Cardiac fibroblast (primary cell): ENCODE results near the gene PLA2G3.
A peak's percentile ranks its signal among the peaks of the same experiment; 100 is the strongest.

Source experiments
- DNase-seq, 2 donors: peaks; one replicate each; pipeline versions ENCODE4 v3.0.0 to v3.0.0-alpha.2; 2010; ENCODE audit warnings: low read depth in 2 of 2
- H3K4me3 ChIP-seq, 2 donors: replicated peaks in 1 of 2; 1 replicate in 1 of 2; 2 replicates in 1 of 2; pipeline ENCODE4 v1.5.1; 2011; ENCODE audit warnings: low read depth in 2 of 2, low read length in 2 of 2, mild to moderate bottlenecking in 2 of 2, moderate library complexity in 1 of 2
- TF ChIP-seq, protein P1 (sequence below): IDR thresholded peaks from one replicate; pipeline ENCODE4 v1.5.1; 2011; ENCODE audit warnings: low read depth, mild to moderate bottlenecking, low read length, inconsistent platforms

Gene PLA2G3

DNA sequence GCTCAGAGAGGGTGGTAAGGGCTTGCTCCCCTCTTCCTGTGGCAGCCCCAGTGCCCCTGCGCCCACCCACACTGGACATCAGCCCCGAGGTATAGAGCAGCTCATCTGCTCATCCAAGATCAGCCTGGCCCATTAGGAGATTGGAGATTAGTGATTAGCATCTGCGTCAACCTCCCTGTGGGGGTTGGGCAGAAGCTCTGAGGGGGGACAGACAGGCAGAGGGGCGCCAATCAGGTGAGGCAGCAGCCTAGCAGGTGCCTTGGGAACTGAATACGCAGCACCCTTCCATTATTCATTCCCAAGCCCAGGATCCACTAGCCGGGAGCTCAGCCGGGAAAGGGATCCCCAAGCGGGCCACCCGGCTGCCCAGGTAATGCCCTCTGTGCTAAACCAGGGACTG lies 48.1 kb downstream of the PLA2G3 start:
- no peak for DNase-seq
- TF ChIP-seq, protein P1, sequence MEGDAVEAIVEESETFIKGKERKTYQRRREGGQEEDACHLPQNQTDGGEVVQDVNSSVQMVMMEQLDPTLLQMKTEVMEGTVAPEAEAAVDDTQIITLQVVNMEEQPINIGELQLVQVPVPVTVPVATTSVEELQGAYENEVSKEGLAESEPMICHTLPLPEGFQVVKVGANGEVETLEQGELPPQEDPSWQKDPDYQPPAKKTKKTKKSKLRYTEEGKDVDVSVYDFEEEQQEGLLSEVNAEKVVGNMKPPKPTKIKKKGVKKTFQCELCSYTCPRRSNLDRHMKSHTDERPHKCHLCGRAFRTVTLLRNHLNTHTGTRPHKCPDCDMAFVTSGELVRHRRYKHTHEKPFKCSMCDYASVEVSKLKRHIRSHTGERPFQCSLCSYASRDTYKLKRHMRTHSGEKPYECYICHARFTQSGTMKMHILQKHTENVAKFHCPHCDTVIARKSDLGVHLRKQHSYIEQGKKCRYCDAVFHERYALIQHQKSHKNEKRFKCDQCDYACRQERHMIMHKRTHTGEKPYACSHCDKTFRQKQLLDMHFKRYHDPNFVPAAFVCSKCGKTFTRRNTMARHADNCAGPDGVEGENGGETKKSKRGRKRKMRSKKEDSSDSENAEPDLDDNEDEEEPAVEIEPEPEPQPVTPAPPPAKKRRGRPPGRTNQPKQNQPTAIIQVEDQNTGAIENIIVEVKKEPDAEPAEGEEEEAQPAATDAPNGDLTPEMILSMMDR: no peak
- no peak overlapping the region for H3K4me3 ChIP-seq

DNA sequence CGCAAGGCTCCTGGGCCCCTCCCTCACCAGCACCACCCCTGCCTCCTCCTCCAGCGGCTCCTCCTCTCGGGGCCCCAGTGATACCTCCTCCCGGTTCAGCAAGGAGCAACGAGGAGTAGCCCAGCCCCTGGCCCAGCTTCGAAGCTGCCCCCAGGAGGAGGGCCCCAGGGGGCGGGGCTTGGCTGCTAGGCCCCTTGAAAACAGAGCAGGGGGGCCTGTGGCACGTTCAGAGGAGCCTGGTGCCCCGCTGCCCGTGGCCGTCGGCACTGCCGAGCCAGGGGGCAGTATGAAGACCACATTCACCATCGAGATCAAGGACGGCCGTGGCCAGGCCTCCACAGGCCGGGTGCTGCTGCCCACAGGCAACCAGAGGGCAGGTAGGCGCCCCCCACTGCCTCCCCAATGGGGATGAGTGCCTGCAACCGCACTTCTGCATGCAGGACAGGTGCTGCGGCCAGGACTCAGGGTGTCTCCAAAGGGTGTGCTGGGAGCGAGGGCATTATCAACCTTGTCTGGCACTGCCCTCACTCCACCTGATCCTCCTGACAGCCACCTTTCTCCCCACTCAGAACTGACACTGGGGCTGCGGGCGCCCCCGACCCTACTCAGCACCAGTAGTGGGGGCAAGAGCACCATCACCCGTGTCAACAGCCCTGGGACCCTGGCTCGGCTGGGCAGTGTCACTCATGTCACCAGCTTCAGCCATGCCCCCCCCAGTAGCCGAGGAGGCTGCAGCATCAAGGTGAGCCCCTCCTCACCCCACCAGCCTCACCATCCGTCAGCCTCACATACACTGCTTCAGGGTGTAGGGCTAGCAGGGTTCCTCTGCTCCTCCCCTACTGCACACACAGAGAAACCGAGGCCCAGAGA lies 49.0 kb downstream of the PLA2G3 start:
- no peak overlapping the region for H3K4me3 ChIP-seq
- no peak for DNase-seq
- TF ChIP-seq, protein P1: no peak

DNA sequence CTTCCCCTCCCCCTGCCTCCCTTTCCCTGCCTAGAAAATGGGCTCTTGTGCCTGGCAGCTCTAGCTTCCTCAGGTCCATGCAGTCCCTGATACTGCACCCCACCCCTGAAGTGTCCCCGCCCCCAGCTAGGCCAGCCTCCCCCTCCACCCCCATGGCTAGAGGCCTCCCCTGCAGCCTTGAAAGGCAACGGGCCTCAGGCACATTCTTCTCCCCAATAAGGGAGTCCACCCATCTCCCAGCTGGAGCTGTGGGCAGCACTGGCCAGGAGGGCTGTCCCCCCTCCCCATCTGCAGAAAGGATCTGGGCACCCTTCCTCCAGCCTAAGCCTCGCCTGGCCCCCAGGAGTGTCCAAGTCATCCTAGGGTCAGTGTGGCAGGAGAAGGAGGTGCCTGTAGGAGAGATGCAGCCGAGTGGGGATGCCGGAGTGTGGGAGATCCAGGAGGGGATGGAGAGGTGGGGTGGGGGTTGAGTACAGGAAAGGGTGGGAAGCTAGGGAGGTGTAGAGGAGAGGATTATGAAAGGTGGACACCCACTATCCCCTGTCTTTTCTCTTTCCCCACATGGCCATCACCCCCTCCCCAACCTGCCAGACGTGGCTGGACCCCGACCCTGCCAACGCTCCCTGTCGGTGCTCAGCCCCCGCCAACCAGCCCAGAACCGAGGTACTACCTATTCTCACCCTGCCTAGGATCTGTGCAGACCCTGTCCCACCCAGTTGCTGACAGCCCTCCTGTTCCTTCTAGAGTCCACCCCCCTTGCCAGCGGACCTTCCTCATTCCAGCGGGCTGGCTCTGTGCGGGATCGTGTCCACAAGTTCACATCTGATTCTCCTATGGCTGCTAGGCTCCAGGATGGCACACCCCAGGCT lies 49.9 kb downstream of the PLA2G3 start:
- DNase-seq: no peak
- no peak overlapping the region for H3K4me3 ChIP-seq
- TF ChIP-seq, protein P1: no peak

DNA sequence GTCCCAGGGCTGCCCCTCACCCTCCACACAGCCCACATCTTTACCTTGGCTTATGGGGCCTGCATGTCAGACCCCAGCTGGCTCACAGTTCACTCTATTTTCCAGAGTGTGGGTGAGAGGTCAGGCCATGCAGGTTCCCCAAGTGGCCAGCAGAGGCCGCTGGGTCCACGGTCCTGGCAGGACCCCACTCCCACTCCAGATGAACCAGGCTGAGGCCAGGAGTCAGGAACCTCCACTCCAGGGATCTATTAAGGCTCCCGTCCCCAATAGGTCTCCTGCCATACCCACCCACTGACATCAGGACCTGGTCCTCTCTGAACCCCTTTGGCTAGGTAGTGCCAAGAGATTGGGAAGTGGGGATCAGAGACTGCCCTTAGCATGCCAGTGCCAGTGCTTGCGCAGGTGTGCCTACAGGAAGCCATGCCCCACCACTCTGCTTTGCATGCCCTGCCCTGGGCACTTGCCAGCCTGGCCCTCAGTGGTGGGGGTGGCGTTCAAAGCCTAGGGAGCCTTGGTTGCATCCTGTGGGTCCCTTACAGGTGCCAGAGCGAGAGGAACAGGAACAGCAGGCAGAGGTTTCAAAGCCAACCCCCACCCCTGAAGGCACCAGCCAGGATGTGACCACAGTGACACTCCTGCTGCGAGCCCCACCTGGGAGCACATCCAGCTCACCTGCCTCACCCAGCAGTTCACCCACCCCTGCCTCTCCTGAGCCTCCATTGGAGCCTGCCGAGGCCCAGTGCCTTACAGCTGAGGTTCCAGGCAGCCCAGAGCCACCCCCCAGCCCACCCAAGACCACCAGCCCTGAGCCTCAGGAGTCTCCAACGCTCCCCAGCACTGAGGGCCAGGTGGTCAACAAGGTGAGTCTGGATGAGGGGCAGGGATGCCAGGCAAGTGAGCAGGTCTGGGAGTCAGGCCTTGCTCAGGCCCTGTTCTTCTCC lies 50.9 kb downstream of the PLA2G3 start:
- TF ChIP-seq, protein P1: peak; percentile 86
- DNase-seq: peak; percentile 41 to 68
- H3K4me3 ChIP-seq: no peak overlapping the region

DNA sequence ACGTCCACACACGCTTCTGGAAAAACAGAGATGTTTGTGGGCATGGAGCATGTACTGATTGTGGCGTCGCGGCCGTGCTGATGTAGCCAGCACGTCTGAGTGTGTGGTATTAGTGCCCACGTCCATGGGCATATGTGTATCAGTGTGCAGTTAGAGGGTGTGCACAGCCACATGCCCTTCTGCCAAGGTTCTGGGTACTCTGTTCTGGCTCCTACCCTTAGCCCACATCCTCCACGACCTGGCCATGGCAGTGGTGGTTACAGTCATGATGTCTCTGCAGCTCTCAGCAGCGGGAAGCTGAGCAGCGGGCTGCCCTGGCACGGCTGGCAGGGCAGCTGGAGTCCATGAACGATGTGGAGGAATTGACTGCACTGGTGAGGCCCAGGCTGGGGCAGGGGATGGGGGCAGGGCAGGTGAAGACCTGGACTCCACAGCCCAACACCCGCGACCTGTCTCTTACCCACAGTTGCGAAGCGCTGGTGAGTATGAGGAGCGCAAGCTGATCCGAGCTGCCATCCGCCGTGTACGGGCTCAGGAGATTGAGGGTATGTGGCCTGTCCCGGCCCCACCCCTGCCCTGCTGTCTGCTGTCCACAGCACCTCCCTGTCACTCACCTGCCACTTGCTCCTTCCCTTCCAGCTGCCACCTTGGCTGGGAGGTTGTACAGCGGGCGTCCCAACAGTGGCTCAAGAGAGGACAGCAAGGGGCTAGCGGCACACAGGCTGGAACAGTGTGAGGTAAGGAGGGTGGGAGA lies 51.9 kb downstream of the PLA2G3 start:
- H3K4me3 ChIP-seq: no peak overlapping the region
- DNase-seq: no peak
- TF ChIP-seq, protein P1: no peak
